HG03045 (cell line): ENCODE data around the gene ABR.
"Not testable (repeated sequence)": the region's sequence is repeated elsewhere in the genome, so short reads cannot be mapped to it uniquely, and the experiment has no call there.

Experiments used
- ATAC-seq: cut with Tn5 transposase; IDR thresholded peaks from one replicate; pipeline ENCODE4 v1.9.1; 2021; ENCODE audit warnings: mild to moderate bottlenecking, moderate library complexity; ENCODE audit not compliant: unreplicated experiment

The ABR gene

GRCh38 chr17:1073963-1074625 lies 105.7 kb downstream of the ABR start:
- not testable (repeated sequence) for ATAC-seq

GRCh38 chr17:1073241-1073962 lies 106.4 kb downstream of the ABR start:
- no peak for ATAC-seq

- ATAC-seq, result no peak
These were observed 107.2 kb downstream of the ABR start for GRCh38 chr17:1072551-1072961.

GRCh38 chr17:1071103-1071825 lies 108.5 kb downstream of the ABR start:
- no peak for ATAC-seq

GRCh38 chr17:1070411-1070810 lies 109.4 kb downstream of the ABR start:
- no peak for ATAC-seq

GRCh38 chr17:1069847-1070246 lies 109.9 kb downstream of the ABR start:
- no peak for ATAC-seq

GRCh38 chr17:1068356-1068755 lies 111.4 kb downstream of the ABR start:
- no peak for ATAC-seq

GRCh38 chr17:1067282-1067956 lies 112.4 kb downstream of the ABR start:
- no peak for ATAC-seq

- not testable (repeated sequence) for ATAC-seq
These were observed 114.4 kb downstream of the ABR start for GRCh38 chr17:1065416-1065815.

- no peak for ATAC-seq
These were observed 118.8 kb downstream of the ABR start for GRCh38 chr17:1060991-1061390.

GRCh38 chr17:1059131-1059795 lies 120.5 kb downstream of the ABR start:
- ATAC-seq, result no peak

GRCh38 chr17:1058423-1059130 lies 121.2 kb downstream of the ABR start:
- ATAC-seq, result no peak

- ATAC-seq, result no peak
These were observed 123.0 kb downstream of the ABR start for GRCh38 chr17:1056761-1057160.

- no peak for ATAC-seq
These were observed 123.8 kb downstream of the ABR start for GRCh38 chr17:1055751-1056645.

- no peak for ATAC-seq
These were observed 124.5 kb downstream of the ABR start for GRCh38 chr17:1055231-1055630.

GRCh38 chr17:1054656-1055055 lies 125.1 kb downstream of the ABR start:
- ATAC-seq, result no peak

- ATAC-seq, result no peak
These were observed 126.0 kb downstream of the ABR start for GRCh38 chr17:1053661-1054360.
